Activated T-cell treated with anti-CD3 and anti-CD28 coated beads, Interleukin-2, amount 50 U/mL, for 48 hours (primary cell): Measurements from ENCODE around the gene OXSM.

Experiments used
- DNase-seq, 2 experiments: peaks; one replicate each; pipeline ENCODE4 v3.0.0-alpha.2; 2020

OXSM gene

GRCh38 chr3:25812644-25813043 lies 22.8 kb downstream of the OXSM start:
- no peak for DNase-seq

DNA sequence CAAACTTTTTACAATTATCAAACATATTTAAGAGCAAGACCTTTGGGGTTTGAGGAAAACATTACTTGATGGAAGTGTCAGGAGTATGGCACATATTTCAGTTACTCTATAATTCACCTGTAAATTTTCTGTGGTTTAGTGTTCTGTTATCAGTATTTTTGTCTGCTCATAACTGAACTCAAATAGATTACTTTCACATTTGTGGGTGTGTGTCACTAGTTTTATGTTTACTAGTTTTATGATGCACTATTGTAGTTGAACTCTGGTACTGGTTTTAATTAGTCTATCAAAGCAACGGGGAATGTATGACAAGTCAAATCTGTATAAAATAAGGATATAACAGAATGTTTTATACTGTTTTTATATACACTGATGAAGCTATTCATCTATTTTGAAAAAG lies 27.2 kb downstream of the OXSM start:
- DNase-seq: no peak

DNA sequence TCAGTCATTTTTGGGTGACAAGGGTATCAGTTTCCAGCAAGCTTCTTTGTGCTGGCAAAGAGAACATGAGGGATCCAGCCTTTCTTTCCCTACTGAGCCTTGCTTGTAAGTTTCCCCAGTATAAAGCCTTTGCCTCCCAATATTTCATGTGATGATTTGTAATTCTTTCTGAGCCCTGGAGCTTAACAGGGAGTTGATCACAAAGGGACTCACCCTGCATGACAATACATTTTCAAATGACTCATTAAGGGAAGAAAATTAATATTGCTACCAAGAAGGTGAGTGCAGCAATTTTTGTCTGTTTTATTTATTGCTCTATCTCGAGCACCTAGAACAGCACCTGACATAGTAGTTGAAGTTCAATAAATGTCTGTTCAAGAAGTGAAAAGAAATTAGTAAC lies 27.7 kb downstream of the OXSM start:
- DNase-seq: no peak

DNA sequence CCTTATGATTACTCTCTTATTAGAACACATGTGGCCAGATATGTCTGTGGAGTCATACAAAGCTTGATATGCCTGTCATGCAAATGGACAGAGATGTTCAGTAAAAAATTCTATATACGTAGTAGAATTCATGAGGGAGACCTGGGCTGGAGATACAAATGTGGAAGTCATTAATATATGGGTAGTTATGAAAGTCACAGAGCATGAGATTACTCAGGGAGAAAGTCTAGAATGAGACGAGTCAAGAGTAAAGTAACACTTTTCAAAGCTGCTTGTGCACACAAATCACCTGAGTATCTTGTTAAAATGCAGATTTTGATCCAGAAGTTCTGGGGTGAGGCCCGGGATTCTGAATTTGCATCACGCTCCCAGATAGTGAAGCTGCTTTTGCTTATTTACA lies 28.4 kb downstream of the OXSM start:
- DNase-seq: no peak

GRCh38 chr3:25820366-25820765 lies 30.5 kb downstream of the OXSM start:
- no peak for DNase-seq

- DNase-seq: no peak
Measured at GRCh38 chr3:25820816-25821486, 31.1 kb downstream of the OXSM start.

DNA sequence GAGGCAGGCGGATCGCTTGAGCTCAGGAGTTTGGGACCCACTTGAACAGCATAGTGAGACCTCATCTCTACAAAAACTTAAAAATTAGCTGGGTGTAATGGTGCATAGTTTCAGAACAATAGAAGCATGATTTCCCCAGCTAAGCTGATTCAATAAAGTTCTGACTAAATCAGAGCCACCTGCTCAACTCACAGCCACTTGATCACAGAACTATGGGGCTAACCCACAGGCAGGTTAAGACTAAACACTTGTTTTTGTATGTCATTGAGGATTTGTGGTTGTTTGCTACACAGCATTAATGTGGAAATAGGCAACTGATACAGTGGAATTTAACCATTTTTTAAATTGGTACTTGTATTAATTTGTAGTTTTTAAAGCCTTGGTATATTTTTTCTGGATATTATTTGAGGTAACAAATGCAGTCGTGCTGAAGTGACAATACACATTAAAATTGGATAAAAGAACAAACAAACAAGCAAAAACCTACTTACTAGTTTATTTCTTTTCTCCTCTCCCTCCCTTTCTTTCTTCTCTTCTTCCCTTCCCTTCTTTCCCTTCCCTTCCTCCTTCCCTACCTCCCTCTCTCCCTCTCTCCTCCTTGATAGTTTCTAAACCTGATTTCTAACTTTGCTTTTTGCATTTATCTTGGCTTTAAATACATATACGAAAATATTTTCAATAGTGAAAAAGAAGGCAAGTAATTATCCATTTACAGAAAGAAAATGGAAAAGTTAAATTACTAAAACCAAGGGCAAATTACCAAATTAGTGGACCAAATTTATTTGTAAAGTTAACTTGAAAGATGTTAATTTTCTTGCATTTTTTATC lies 32.1 kb downstream of the OXSM start:
- no peak for DNase-seq

GRCh38 chr3:25823314-25823713 lies 33.4 kb downstream of the OXSM start:
- DNase-seq: no peak

GRCh38 chr3:25826510-25826909 lies 36.6 kb downstream of the OXSM start:
- no peak for DNase-seq

DNA sequence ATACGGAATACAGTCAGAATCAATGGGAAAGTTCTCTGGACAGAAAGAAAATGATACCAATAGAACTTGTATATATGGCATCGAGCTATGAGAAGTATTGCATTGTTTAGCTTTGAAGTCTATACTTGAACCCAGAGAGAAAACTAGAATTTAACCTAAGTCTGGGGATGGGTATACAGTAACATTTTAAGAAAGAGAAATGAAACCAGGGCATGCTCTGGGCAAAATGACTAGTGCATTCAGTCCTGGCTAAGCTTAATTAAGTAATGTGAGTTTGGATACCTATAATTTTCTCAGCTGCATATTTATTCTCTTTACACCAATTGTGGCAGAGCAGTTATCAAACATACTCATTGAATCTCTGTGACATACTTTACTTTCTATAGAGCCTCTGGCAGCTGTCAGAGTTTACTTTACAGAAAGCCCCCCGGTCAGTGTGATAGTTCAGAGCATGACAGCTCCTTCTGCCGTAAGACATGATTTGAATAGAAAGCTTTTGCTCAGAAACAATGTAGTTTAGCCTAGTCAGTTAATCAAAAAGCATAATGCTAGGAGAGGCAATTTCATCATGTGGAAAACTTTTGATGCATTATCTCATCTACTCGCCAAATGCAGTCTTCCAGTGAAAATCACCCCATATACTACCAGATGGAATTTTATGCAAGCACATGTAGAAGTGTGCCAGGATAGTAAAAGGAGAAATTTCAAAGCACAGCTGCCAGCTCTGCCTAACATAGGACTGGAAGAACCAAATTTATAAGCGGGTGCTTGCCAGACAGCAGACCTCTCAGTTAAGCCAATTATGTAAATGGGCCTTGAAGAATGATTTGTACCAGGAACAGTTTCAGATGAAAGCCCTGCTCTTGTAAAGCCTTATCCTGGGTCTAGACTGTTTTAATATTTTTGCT lies 40.7 kb downstream of the OXSM start:
- DNase-seq: no peak

GRCh38 chr3:25831578-25831977 lies 41.7 kb downstream of the OXSM start:
- DNase-seq: no peak

- no peak for DNase-seq
Measured at GRCh38 chr3:25834346-25834745, 44.5 kb downstream of the OXSM start.

DNA sequence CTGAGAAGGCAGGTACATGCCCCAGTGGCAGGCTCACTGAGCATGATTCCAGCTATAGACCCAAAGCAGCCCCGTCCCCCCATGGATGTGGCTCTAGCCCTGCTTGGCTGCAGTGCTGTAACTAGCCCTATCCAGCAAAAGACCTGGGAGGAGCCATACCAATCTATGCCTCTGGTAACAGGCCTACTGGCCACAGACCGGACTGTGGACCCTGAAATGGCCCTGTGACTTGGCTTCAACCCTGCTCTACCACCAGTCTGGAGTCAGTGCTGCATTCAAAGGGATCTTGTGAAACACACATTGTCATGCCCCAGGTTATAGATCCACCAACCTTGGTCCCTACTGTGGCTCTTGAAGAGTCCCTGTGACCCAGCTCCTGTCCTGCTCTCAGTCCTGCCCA lies 46.7 kb downstream of the OXSM start:
- DNase-seq: no peak

DNA sequence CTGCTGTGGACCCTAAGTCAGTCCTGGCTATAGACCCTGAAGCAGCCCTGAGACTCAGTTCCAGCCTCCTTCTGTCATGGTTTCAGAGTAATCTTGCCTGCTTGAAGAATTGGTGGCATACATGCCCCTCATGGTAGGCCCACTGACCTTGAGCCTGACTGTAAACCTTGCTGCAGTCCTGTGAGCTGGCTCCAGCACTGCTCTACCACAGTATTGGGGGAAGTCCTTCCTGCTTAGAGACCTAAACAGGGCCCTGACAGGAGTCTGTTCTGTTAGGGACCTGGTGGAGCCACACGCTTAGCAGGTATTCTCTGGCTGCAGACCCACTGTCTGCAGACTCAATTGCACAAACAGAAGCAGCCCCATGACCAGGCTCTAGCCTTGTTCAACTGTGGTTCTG lies 47.1 kb downstream of the OXSM start:
- DNase-seq: no peak

DNA sequence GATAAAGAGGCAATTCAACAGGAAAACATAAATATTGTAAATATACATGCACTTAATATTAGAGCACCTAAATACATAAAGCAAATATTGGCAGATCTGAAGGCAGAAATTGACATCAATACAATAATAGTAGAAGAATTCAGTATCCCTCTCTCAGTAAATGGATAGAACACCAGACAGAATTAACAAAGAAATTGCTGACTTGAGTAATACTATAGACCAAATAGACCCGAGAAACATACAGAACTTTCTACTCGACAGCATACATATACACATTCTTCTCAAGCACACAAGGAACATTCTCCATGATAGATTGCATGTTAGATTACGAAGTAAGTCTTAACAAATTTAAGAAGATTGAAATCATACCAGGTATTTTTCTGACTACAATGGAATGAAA lies 50.2 kb downstream of the OXSM start:
- DNase-seq: no peak

GRCh38 chr3:25843332-25843731 lies 53.4 kb downstream of the OXSM start:
- DNase-seq: no peak
